DMS 273 (cell line): ENCODE results near the gene POLE2.
A peak's percentile ranks its signal among the peaks of the same experiment; 100 is the strongest.
"Not testable (repeated sequence)": the region's sequence is repeated elsewhere in the genome, so short reads cannot be mapped to it uniquely, and the experiment has no call there.

Experiments used
- DNase-seq: peaks from one replicate; lab custom pipeline; 2025; ENCODE audit not compliant: unreplicated experiment; lab: John Stamatoyannopoulos, UW

The POLE2 gene

DNA sequence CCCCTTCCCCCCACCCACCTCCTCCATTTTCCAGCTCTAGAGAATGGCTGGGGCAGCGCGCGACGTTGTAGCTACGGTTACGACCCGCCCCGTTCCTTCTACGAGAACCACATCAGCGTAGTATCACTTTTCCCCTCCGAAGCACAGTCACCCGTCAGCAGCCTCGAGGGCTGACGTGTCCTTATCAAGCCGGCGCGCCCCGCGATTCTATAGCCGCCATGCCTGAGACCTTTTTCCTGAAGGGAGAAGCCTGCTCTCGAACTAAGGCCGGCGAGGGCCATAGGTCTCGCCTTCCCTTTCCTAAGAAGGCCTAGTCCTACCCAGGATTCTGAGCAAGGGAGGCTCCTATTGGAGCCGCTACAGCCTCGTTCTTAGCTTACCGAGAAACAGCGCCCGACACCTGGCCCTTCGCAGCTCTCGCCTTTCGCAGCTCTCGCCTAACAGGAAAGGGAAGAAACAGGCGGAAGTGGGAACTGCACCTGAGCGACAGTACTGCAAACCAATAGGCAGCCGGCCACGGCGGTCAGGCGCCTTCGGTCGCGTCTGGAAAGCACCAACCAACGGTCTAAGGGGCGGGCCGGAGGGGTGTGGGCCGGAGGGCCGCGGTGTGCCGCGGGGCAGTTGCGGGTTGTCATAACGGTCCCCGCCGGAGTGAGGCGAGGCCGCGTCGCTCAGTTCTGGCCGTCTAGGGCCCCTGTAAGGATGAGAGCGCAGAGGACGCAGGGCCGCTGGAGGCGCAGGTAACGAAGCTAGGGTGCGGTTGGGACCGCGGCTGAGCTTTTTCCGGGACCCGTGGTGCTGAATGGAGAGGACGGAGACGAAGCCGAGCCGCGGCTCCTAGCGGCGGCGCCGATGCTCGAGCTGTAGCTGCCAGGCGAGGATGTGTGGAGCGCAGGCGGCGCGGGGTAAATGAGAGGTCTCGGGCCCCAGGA lies 67.6 kb downstream of the POLE2 start, which contains the start of the genes MGAT2 and RPL36AL:
Gene MGAT2 (plus strand): TSS at position 618 of the 932 bp plus-strand sequence. CDS start 470 bp downstream, outside the sequence.
Gene RPL36AL (minus strand): TSS at position 445 of the 932 bp plus-strand sequence. CDS start 1,522 bp downstream, outside the sequence.
- DNase-seq = peak; percentile 99

DNA sequence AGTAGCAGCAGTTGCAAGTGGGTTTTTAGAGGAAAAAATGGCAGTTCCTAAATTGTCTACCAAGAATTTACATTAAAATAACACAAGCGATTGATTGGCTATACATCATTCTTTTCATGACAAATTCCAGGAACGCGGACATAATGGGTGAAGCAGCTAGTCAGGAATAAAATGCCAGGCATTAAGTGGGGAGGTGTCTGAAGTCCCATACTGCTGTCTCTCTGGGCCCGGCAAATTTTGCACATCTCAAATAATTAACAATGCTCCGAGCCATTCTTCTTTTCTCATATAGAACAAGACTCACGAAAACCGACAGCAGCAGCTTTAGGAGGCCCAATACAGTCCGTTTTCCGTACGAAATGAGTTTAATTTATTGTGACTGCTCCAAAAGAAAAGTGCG lies 68.3 kb downstream of the POLE2 start:
- no peak for DNase-seq

DNA sequence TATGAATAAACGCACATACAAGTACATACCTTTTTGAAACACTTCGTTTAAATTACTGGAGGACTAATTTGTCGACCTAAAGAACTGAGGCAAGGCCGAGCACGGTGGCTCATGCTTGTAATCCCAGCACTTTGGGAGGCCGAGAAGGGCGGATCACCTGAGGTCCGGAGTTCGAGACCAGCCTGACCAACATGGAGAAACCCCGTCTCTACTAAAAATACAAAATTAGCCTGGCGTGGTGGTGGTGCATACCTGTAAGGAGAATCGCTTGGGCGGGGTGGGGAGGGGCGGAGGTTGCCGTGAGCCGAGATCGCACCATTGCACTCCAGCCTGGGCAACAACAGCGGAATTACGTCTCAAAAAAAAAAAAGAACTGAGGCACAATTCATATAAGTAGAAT lies 68.7 kb downstream of the POLE2 start:
- not testable (repeated sequence) for DNase-seq

DNA sequence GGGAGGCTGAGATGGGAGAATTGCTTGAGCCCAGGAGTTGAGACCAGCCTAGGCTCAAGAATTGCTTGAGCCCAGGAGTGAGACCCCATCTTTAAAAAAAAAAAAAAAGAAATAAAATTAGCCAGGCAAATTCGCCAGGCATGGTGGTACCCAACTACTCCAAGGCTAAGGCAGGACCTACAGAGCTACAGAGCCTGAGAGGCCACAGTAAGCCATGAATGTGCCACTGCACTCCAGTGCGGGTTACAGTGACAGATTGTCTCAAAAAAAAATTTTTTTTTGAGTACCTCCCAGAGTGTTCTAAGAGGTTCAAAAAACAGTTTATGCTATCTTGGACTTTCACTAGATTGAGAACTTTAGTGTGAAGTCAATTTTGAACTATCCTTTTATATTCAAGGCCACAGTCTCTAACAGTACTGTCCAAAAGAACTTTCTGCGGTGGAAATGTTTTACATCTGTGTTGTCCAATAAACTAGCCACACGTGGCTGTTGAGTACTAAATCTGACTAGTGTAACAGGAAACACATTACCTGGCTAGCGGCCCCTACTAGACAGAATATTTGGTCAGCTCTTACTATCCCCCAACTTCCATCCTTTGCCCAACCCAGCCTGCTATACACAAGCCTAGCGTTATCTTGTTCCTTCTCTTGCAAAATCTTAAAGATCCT lies 70.0 kb downstream of the POLE2 start:
- no peak for DNase-seq

DNA sequence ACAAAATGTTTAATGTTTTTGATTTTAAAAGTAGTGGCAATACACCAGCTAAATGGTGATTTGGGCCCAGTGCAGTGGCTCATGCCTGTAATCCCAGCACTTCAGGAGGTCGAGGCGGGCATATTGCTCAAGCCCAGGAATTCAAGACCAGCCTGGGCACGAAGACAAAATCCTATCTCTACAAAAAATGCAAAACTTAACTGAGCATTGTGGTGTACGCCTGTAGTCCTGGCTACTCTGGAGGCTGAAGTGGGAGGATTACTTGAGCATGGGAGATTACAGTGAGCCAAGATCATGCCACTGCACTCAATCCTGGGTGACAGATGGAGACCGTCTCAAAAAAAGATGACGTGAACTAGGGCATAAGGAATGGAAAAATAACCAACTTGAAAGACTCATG lies 72.2 kb downstream of the POLE2 start:
- peak; percentile 61 for DNase-seq

DNA sequence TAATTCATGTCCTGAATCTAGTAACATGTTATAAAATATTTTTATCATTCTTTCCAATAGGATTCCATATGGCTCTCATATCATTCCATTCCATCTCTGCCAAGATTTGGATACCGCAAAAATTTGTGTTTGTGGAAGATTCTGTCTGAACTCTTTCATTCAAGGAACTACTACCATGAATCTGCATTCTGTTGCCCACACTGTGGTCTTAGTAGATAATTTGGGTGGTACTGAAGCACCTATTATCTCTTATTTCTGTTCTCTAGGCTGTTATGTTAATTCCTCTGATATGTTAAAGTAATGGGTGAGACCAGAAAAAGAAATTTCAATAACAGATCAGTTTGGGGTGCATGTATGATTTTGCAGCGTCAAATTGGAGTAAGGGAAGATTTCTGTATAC lies 73.8 kb downstream of the POLE2 start:
- DNase-seq = no peak

DNA sequence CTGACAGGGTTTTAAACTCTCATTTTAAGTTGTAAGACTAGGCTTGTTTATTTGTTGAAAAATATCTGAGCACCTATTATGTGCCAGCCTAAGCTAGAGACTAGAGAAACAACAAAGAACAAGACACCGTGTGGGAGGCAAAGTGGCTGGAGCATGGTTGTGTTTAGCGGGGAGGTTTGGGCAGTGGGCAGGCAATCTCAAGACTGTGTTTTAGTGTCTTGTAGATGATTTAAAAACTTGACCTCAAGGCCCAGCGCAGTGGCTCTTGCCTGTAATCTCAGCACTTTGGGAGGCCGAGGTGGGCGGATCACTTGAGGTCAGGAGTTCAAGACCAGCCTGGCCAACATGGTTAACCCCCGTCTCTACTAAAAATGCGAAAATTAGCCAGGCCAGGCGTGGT lies 75.3 kb downstream of the POLE2 start:
- DNase-seq = no peak

DNA sequence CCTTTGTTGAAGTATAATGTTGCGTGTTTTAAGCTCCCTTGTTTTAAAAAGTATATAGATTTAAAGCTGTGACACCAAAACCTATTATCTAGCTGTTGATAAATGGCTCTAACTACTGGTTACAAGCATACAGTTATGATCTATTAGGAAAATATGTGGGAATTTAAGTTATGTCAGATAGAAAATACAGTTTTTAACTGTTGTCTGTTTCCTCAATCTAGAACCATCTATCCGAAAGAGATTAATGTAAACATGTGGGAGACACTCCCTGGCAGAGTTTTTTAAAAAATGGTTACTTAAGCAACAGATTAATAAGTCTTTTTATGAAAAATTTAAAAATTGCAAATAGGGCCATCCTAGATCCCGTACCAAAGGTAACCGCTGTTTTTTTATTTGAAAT lies 75.8 kb downstream of the POLE2 start:
- no peak for DNase-seq

DNA sequence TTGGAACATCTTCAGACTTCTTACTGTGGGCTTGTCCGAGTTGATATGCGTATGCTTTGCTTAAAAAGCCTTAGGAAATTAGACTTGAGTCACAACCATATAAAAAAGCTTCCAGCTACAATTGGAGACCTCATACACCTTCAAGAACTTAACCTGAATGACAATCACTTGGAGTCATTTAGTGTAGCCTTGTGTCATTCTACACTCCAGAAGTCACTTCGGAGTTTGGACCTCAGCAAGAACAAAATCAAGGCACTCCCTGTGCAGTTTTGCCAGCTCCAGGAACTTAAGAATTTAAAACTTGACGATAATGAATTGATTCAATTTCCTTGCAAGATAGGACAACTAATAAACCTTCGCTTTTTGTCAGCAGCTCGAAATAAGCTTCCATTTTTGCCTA lies 80.4 kb downstream of the POLE2 start:
- DNase-seq = no peak

DNA sequence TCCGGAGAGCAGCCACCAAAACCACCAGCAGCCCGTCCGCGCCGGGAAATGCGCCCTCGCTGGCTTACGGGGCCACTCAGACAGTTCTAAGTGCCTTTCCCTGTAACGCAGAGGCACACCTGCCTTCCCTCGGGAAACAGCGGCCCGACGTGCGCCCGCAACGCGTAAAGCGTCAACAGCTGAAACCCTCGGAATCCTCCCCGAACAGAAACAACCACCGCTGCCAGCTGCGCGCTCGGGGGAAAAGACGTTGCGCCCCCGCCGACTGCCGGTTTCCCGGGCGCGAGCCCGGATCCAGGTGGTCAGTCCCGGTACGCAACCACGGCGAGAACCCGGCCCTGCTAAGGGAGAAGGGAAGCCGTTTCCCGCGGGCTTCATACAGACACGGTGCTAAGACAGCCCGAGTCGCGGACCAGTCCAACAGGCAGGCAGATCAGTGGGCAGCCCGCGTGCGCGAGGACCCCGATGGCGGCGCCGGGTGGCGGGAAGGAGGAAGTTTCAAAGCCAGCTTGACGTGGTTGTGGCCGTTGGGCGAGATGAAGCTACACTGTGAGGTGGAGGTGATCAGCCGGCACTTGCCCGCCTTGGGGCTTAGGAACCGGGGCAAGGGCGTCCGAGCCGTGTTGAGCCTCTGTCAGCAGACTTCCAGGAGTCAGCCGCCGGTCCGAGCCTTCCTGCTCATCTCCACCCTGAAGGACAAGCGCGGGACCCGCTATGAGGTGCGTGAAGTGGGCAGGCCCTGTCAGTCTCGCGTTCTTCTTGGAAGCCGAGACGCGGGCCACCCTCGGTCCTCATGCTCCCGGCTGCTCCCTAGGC lies 89.3 kb downstream of the POLE2 start, which contains the start of gene LRR1:
Gene LRR1 (plus strand): TSS at position 456 of the 816 bp plus-strand sequence. CDS start 81 bp downstream, at position 537.
- DNase-seq = peak; percentile 93

DNA sequence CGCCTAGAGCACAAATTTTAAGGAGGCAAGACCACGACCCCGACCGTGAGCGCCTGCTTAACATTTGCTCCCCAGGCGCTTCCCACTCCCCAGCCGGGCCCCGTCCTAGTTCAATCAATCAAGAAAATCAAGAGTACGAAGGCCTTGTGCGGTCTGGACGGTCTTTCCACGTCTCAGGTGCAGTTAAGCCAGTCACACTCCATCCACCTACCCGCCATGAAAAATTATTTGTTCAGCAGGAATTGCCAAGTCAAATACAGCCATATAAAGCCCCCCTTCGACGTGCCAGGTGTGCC lies 89.9 kb downstream of the POLE2 start:
- DNase-seq = no peak

DNA sequence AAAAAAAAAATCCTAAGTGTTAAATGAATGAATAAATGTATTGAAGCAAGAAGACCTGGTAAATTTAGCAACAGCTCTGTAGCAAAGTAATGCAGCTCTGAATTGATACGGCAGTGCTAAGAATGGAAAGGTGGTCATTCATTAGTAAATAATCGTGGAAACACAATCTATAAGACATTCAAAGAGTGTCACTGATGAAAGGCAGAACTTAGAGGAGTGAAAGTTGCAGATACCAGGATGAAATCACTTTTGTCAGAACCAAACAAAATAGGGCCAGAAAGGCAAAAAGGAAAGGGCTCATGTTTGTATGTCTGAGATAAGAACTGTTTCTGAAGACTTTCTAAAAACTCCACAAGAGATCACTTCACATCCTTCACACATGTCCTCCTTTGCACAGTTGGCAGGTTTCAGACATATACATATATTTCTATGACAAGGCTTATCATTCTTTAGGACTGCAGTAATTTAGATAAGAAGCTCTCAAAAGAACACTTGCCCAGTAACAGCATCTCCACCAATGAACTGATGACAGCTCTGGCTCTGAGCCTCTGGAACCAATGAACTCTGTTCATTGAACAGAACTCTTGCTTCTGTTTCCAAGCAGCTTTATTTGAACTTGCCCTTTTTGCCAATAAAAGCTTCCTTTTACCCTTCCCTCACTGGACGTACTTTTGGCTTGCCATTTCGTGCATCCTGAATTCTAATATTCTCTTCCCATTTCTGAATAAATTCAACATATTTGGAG lies 93.5 kb downstream of the POLE2 start:
- DNase-seq = peak; percentile 77
